Posterior vena cava (tissue), 2 donors: ENCODE results near the gene SHISA4. TPM values are rescaled to one million over a fixed set of nuclear protein-coding genes. Genes with fewer than 3 reads are reported as not detected.
"Not testable (repeated sequence)": the region's sequence is repeated elsewhere in the genome, so short reads cannot be mapped to it uniquely, and the experiment has no call there.

Experiments used
- DNase-seq: peaks from one replicate; pipeline ENCODE4 v3.0.0-alpha.2; 2020; ENCODE audit warnings: low spot score
- intact Hi-C, 2 donors: fragments of 100-400 bp; cut with DNase I; formaldehyde crosslinking; loops; one replicate each; pipeline versions ENCODE4 v1.14.1 to v1.14.2; 2022 to 2023
- total RNA-seq, 2 donors: library from RNA; stranded (reverse); fragmentation: NEBNext Ultra II Directional; extraction: Animal tissue kit (Norgen Biotek cat#: 25700); gene quantifications; one replicate each; pipeline ENCODE4 v1.2.1, GENCODE V29; 2021
- donor health status: DM: yes; HTN: yes; CAD: no.
- donor health status: DM: yes; HTN: yes; CAD: no.

SHISA4 gene
- total RNA-seq, 2 donors from 2014 or later, result 33.7 to 44.4 TPM

- intact Hi-C loops, result loop anchor here (2.0 to 5.0 kb wide), 3 partner anchors 48 to 78 kb away; no protein-coding TSS in a partner anchor
- DNase-seq, result no peak
Measured at GRCh38 chr1:201894343-201895119, 5.8 kb downstream of the SHISA4 start.

- DNase-seq, result no peak
- intact Hi-C loops, result loop anchor here (2.0 to 5.0 kb wide), 2 partner anchors 47 to 78 kb away; no protein-coding TSS in a partner anchor
Measured at GRCh38 chr1:201895120-201895665, 6.5 kb downstream of the SHISA4 start.

GRCh38 chr1:201895913-201896807 is 7.5 kb downstream of the SHISA4 start:
- intact Hi-C loops, result loop anchor here (2.0 to 5.0 kb wide), 2 partner anchors 46 to 77 kb away; no protein-coding TSS in a partner anchor
- peak; percentile 97 for DNase-seq

DNA sequence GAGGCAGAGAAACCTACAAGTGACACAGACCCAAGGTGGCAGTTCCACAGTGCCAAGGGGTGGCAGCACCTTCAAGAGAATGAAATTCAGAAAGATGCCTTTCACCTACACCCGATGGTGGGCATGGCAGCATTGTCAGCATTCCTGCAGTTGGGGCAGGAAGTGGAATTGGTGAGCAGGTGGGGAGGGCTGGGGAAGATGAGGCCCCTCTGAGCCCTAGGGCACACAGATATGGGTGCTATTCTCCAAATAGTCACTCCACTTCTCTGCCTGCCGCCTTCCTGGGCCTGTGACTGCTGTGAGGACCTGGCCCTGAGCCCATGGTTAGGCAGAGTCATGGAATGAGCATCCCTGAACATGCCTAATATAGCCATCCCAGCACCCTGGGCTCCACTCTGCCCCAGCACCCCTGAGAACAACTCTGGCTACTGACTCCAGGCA is 8.3 kb downstream of the SHISA4 start:
- intact Hi-C loops, result loop anchor here in 1 of 2 donors (5.0 kb wide), 1 partner anchor 45 kb away; no protein-coding TSS in a partner anchor
- DNase-seq, result no peak

DNA sequence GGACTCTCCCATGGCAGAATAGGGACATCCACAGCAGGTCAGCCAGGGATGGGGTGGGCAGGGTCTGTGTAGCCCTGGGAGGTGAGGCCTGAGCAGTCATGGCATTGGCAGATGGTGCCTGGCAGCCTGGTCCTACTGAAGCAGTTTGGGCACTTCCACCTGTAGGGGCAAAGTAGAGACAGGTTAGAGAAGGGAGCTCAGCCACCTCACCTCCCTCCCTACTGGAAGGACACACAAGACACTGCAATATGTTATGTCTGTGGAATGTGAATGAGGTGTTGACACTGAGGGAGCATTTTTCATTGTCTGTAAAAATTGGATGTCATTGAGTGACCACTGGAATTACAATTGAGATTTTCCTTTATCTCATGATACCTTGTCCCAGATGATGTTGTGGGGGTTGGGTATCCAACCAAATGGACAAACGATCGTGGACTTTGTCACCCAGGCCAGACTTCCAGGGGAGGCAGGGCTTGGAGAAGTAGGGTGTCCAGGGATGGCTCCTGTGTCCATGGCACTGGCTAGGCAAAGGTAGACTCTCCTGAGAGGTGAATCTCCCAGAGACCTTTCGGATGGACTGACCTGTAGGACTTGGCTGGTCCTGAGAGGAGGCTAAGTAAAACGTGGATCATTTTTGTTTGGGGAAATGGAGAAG is 9.7 kb downstream of the SHISA4 start:
- no peak for DNase-seq
- intact Hi-C loops, result loop anchor here in 1 of 2 donors (5.0 kb wide), 1 partner anchor 44 kb away; no protein-coding TSS in a partner anchor

DNA sequence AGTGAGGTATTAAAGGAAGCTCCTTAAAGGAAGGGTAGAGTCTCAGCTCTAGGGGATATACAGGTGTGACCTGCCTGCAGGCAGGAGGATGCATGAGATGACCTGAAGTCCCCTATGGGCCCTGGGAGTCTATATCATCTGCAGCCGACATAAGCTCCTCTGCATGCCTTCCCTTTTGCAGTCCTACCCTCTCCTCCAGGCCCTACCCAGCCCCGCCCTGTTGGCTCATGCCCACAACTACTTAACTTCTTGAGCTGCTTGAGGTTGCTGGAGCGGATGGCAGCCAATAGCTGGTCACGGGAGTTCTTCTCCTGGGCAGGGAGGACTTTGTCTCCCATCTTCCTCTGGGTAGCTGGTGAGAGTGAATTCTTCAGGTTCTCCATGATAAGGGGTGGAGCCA is 10.3 kb downstream of the SHISA4 start:
- intact Hi-C loops, result loop anchor here in 1 of 2 donors (5.0 kb wide), 1 partner anchor 43 kb away; no protein-coding TSS in a partner anchor
- no peak for DNase-seq

DNA sequence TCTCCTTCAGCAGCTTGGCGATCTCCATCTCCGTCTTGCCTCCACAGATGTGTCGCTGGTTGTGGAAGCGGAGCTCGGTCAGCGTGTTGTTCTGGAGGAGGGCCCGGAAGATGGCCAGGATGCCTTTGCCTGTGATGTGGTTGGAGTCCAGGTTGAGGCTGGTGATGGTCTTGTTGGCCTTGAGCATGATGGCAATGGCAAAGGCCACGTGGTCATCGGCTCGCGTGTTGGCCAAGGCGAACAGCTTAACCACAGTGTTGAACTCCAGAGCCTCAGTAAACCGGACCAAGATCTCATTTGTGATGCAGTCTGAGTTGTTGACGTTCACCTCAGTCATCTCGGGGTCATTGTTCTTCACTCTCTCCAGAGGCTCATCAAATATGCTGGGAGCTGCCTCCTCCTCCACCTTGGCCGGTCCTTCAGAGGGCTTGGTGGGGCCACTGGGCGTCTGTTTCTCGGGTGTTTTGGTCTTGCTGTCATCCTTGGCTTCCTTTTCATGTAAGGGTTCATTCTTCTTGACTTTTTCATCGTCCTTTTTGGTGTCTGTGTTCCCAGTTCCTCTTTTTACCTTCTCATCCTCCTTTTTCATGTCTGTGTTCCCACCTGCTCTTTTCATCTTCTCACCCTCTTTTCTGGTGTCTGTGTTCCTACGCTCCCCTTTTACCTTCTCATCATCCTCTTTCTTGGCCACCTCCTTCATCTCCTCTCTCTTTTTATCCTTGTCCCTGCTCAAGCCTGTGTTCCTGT is 11.2 kb downstream of the SHISA4 start:
- intact Hi-C loops, result loop anchor here in 1 of 2 donors (5.0 kb wide), 1 partner anchor 42 kb away; no protein-coding TSS in a partner anchor

GRCh38 chr1:201900476-201900875 is 11.8 kb downstream of the SHISA4 start:
- intact Hi-C loops, result no loop called here
- DNase-seq, result no peak

More for the DNA sequence above, 11.2 kb downstream of the SHISA4 start:
- no peak for DNase-seq

GRCh38 chr1:201901036-201901435 is 12.3 kb downstream of the SHISA4 start:
- intact Hi-C loops, DNase-seq: not testable (repeated sequence)

- intact Hi-C loops, result no loop called here
- DNase-seq, result no peak
Measured at GRCh38 chr1:201902198-201902597, 13.5 kb downstream of the SHISA4 start.

- intact Hi-C loops, result no loop called here
- peak; percentile 87 for DNase-seq
Measured at GRCh38 chr1:201903135-201903534, 14.4 kb downstream of the SHISA4 start.

DNA sequence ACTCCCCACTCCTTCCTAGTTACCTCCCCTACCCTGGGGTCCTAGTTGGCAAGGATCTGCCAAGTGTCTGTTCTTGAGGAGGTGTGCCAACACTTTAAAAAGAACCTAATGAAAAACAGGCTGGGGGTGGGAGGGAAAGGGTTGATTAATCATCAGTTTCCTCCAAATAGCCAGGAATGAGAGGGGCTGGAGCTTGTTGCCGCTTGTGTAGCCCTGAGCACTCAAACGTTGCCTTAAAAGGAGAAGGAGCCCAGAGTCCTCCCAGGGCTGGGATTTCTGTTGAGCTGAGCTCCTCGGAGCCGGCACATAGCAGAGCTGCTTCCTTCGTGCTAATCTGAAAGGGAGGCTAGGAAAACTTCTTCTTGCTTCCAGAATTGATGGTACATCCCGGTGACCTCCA is 15.9 kb downstream of the SHISA4 start:
- intact Hi-C loops, result no loop called here
- no peak for DNase-seq

DNA sequence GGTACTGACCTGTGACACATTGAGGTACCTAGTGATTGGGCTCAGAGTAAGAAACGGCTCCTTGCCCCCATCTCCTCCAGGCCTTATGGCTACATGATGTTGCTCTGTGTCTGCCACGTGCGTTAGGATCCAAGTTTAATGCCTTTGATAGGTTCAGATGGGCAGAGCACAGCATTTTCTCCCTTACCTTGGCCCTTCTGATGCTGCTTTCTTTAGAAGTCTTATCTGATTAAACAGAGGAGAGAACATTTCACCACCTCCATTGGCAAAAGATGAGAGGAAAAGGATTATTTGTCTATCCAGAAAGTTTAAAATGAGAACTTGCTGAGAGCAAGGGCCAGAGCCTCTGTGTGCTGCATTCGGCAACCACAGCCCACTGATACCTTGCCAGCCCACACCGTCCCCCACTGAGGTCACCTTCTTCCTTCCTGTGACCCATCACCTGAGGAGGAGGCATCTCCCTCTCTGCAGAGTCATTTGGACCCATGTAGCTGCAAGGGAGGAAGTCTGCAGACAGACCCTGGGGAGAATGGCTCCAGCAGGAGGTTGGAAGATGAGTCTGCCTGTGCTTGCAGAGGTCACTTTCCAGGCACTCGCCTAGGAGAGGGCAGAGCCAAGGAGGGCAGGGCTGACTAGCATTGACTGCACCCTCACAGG is 16.7 kb downstream of the SHISA4 start:
- no peak for DNase-seq
- intact Hi-C loops, result no loop called here

- intact Hi-C loops, result no loop called here
- no peak for DNase-seq
Measured at GRCh38 chr1:201906336-201906735, 17.6 kb downstream of the SHISA4 start.

- intact Hi-C loops, result no loop called here
- DNase-seq, result no peak
Measured at GRCh38 chr1:201907621-201908020, 18.9 kb downstream of the SHISA4 start.

- DNase-seq, result no peak
- intact Hi-C loops, result no loop called here
Measured at GRCh38 chr1:201911826-201912571, 23.3 kb downstream of the SHISA4 start.

DNA sequence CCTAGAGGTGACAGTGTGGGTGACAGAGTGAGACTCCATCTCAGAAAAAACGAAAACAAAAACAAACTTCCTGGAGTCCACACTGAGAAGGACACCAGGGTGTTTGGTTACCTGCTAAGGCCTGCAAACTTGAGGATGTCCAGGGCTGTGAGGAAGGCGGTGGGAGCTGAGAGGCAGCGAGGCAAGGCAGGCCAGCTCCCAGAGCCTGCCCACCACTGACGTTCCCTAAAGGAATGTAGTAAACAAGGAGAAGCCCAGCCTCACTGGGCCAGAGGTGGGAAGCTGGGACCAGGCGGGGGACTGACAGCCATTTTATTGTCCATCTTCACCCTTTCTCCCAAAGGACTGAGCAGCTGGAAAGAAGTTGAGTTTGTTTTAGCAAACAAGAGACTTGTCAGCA is 24.1 kb downstream of the SHISA4 start:
- intact Hi-C loops, result no loop called here
- no peak for DNase-seq
